Hypothalamus (tissue), 51 donors: ENCODE results near the gene CACNG1.
"Not testable (repeated sequence)": the region's sequence is repeated elsewhere in the genome, so short reads cannot be mapped to it uniquely, and the experiment has no call there.

Experiments used
- DNase-seq, 51 donors: peaks; one replicate each; lab custom pipeline; 2025; lab: John Stamatoyannopoulos, UW

Gene CACNG1

DNA sequence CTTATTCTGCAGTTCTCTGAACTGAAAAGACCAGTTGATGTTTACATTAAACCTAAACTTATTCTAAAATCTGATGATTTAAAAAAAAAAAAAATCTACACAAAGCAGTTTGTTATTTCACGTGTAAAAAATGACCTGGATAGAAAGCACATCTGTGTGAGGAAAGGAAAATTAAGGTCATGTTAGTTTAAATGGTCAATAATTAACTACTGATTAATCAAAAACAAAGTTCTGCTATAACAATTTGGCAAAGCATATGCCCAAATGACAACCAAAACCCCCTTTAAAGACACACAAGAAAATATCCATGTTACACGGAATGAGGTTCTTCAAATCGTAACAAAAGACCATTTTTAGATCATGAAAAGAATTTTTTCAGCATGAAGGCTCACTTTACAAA lies 30.4 kb downstream of the CACNG1 start:
- DNase-seq, result no peak

GRCh38 chr17:67076290-67076689 lies 31.9 kb downstream of the CACNG1 start:
- DNase-seq, result no peak

DNA sequence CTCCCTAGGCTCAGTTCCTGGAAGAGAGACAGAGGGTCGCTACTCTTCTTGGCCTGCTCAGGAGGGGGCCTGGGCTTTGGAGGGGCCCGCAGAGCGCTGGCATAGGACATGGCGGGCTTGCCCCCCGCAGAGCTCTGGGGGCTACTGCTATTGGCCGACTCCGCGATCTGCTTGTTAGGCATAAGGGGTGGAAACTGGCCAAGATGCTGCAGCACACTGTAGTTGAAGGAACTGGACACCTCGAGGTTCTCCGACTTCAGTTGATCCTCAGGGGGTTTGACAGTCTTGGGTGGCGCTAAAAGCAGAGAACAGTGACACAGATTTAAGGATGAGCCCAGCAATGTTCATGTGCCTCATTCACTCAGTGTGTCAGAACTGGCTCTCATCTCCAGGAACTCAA lies 33.9 kb downstream of the CACNG1 start:
- DNase-seq, result no peak

DNA sequence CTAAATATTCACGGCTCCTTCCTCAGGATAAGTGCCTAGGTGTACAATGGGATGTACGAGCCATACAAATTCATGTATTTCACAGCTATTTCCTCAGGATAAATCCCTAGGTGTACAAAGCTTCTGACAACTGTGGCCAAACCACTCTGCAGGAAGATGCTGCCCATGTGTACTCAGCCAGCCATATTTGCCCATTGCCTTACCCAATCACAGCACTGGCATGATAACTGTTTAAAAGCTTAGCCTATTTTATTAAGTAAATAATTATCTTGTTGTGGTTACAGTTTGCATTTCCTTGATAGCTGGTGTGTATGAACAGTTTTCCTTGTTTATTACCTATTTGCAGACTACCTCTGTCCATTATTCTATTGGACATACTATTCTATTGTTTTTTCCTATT lies 35.1 kb downstream of the CACNG1 start:
- no peak for DNase-seq

DNA sequence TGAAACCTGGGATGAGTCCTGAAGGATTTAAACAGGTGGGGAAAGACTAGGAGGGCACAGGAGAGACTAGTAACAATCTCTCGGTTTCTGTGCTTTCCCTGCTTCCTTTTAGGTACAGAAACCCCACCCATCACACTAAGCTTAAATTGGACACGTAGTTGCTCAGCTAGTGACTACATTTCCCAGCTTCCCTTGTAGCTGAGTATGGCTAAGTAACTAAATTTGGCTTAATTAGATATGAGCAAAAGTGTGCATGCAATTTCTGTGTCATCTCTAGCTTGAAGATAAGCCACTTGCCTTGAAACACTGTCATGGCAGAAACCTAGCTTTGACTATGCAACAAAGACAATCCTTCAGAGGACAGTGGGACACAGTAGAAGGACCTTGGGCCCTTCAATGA lies 36.5 kb downstream of the CACNG1 start:
- no peak for DNase-seq

- no peak for DNase-seq
Measured at GRCh38 chr17:67082107-67082506, 37.8 kb downstream of the CACNG1 start.

DNA sequence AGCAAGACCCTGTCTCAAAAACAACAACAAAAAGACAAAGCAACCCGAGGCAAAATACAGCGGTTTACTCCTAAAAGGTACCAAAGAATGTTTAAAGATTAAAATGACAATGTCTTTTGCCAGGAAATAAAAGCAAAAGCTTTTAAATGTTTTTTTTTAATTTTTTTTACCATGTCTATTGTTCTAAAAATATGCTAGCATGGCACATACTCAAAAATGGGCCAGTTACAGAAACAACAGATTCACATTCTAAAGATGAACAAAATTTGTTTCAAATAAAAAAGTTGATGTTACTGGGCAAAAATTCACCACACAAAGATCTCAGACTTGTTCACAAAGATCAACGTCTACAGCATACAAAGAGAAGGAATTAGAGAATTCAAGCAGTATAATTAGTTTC lies 41.1 kb downstream of the CACNG1 start:
- DNase-seq, result no peak

DNA sequence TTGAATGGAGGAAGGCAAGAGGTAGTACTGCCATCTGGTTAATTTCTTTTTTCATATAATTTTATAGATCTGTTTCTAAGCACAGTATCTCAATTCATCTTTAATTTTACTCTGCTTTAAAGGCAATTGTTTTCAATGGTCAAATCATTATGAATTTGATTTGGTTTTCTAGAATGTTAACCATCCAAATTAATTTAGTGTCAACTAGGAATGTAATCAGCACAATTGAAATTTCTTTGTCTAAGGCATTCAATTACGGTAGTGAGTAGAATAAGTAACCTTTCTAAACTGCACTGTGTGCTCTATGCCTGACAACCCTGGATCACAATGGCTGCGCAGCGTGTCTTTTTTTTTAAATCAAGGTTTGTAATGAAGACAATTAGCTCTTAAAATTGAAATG lies 44.3 kb downstream of the CACNG1 start:
- DNase-seq, result no peak

DNA sequence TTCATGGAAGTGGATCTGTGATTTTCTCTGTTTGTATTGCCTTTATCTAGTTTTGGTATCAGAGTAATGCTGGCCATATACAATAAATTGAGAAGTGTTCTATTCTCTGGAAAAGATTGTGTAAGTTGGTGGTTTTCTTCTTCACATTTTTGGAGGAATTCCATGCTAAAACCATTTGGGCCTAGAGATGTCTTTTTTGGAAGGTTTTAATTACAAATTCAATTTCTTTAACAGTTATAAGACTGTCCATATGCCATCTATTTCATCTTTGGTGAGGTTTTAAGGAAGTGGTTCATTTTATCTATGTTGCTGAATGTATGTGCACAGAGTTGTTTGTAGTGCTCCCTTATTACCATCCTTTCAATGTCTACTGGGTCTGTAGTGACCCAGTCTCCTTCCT lies 46.0 kb downstream of the CACNG1 start:
- no peak for DNase-seq

- no peak for DNase-seq
Measured at GRCh38 chr17:67092291-67092690, 47.9 kb downstream of the CACNG1 start.

GRCh38 chr17:67092710-67093109 lies 48.4 kb downstream of the CACNG1 start:
- not testable (repeated sequence) for DNase-seq

GRCh38 chr17:67093348-67093747 lies 49.0 kb downstream of the CACNG1 start:
- DNase-seq, result no peak

DNA sequence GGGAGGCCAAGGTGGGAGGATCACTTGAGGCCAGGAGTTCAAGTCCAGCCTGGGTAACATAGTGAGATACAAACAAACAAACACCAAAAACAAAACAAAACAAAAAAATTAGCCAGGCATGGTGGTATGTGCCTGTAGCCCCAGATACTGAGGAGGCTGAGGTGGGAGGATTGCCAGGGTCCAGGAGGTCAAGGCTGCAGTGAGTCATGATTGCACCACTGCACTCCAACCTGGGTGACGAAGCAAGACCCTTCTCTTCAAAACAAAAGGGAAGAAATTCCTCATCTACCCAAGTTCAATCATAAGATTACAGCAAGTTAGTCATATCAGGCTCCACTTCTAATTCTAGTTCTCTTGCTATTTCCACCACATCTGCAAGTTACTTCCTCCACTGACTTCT lies 50.9 kb downstream of the CACNG1 start:
- DNase-seq, result not testable (repeated sequence)

- DNase-seq, result no peak
Measured at GRCh38 chr17:67095803-67096202, 51.4 kb downstream of the CACNG1 start.

DNA sequence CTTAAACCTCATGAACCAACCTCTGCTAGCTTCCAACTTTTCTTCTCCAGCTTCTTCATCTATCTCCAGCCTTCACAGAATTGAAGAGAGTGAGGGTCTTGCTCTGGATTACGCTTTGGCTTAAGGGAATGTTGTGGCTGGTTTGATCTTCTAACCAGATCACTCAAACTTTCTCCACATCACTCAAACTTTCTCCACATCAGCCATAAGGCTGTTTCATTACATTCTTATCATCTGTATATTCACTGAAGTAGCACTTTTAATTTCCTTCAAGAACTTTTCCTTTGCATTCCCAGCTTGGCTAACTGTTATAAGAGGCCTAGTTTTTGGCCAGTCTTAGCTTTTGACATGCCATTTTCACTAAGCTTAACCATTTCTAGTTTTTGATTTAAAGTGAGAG lies 52.3 kb downstream of the CACNG1 start:
- DNase-seq, result no peak

DNA sequence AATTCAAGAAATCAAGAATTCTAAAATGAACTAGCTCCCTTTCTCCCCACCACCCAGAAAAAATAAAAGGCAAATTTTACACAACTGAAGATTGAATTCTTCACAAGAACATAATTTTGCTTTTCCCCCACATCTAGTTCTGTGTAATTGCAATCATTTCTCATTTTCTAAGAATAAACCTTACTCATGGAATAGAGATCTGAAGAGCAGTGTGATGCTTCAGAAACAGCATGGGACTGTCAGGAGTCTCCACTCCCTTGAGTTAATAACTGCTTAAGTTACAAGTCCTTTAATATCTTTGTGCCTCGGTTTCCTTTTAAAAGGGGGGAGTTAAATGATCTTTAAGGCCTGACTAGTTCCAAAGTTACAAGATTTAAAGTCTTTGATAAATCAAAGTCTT lies 53.7 kb downstream of the CACNG1 start:
- no peak for DNase-seq

DNA sequence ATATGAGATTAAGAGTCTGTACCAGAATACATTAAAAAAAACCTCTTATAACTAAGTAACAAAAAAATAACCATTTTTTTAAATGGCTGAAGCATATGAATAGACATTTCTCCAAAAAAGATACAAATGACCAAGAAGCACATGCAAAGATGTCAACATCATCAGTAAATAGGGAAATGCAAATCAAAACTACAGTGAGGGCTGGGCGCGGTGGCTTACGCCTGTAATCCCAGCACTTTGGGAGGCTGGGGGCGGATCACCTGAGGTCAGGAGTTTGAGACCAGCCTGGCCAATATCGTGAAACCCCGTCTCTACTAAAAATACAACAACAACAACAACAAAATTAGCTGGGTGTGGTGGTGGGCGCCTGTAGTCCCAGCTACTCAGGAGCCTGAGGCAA lies 60.3 kb downstream of the CACNG1 start:
- DNase-seq, result not testable (repeated sequence)

- DNase-seq, result peak in 1 of 51 donors; percentile 4
Measured at GRCh38 chr17:67105213-67105612, 60.9 kb downstream of the CACNG1 start.
